GM18517 (cell line): ENCODE data around the gene L1CAM.

ENCODE experiments used
- ATAC-seq: cut with Tn5 transposase; IDR thresholded peaks from one replicate; pipeline ENCODE4 v1.9.1; 2021; ENCODE audit warnings: mild to moderate bottlenecking, moderate library complexity; ENCODE audit not compliant: unreplicated experiment

The L1CAM gene

DNA sequence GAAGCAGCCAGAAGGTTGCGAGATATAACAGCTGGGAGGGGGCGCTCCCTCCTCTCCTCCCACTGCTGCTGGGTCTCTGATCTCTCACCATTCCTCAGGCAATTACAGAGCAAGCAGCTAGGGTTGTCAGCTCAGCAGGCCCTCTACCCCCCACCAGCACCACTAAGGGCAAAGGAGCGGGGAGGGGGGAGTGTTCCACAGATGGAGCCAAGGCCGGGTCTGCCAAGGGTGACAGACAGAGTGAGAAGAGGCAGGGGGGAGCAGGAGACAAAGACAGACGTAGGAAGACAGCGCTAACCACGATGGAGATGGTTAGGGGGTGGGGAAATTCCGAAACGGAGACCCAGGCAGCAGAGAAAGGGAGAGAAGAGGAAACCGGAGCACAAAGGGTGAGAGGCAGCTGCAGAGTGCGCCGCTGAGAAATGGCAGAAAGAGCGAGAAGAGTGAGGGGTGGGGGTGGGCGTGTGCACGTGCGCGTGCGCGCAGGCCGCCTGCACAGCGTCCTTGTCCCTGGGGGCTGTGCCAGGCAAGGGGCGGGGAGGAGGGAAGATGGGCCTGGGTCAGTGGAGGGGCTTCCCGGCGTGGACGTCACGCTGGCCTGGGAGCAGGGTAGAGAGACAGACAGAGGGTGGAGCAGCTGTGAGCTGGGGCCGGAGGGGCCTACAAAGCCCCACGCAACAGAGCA lies 6.9 kb downstream of the L1CAM start:
- no peak for ATAC-seq

DNA sequence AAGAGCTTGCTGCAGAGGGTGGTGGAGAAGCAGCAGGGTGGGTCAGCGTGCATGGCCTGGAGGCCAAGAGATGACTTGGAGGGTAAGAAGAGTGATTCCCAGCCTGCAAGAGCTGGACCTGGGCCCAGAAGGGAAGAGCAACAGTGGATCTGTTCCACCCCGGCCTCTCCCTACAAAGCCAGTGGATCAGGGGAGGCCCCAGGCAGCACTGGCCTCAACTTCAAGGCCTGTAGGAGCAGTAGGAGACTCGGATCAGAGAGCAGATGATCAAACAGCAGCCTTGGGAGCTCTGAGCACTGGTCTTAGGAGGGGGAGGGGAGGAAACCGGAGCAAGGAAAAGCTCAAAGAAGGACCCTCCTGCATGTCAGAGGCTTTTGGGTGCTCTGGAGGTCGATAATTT lies 7.6 kb downstream of the L1CAM start:
- no peak for ATAC-seq

- ATAC-seq, result no peak
Observed at GRCh38 chrX:153877571-153878261, 8.3 kb downstream of the L1CAM start.

DNA sequence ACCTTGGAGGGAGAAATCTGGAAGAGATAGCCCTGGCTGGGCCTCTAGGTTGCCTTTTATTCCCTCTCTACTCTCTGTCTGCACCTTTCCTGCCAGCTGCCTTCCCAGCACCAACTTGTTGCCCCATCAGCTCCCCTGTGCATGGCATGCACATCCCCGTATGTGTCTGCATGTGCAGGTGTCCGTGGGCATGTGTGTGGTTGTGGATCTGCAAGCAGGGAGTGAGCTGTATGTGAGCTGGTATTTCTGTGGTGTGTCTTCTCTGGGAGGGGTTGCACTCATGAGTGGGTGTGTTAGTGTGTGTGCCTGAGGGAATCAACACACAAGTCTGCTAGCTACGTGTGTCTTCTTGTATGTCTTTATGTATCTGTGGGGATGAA lies 9.9 kb downstream of the L1CAM start:
- ATAC-seq, result no peak

- ATAC-seq, result no peak
Observed at GRCh38 chrX:153875391-153876111, 10.4 kb downstream of the L1CAM start.

DNA sequence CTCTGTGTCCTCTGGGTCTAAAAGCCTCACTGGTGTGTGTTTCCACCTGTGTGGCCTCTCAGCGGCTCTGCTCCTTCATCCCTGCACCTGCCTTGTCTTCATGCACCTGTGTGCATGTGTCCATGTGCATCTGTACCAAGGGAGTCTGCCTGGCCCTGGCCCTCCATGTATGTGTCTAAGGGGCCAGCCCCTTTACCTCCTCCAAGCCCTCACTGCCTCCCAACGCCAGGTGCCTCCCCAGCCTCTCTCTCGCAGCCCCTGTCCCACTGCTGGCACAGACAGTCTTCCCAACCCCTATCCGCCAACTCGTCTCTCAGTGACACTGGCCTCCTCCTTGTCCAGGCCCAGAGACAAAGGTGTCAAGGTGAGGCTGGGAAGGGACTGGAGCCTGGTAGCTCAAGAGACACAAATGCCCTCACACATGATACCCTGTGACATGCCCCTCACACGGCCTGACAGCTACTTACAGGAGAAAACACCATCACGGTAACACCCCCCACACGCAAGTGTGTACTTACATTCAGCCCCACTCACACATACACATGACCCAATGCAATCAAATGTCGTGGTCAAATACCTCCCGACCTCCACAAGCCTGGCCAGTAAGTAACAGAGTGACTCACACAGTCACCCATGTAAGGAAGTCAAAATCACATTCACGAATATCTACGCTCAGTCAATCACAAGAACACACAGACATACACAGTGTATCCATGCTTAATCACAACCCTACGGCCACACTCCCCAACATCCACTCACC lies 11.4 kb downstream of the L1CAM start:
- no peak for ATAC-seq

DNA sequence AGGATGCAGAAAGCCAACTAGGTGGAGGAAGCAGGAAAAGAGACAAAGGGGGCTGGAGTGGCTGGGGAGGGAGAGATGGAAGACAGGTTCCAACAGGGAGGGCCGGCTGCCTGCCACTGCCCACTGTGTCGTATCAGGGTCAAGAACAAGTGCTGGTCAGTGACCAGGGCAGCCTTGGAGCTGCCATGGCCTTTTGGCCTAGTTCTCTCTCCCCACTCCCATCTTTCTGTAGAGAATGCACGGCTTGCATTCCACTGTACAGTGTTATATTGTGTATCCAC lies 11.9 kb downstream of the L1CAM start:
- ATAC-seq, result no peak

- no peak for ATAC-seq
Observed at GRCh38 chrX:153873282-153874084, 12.5 kb downstream of the L1CAM start.

DNA sequence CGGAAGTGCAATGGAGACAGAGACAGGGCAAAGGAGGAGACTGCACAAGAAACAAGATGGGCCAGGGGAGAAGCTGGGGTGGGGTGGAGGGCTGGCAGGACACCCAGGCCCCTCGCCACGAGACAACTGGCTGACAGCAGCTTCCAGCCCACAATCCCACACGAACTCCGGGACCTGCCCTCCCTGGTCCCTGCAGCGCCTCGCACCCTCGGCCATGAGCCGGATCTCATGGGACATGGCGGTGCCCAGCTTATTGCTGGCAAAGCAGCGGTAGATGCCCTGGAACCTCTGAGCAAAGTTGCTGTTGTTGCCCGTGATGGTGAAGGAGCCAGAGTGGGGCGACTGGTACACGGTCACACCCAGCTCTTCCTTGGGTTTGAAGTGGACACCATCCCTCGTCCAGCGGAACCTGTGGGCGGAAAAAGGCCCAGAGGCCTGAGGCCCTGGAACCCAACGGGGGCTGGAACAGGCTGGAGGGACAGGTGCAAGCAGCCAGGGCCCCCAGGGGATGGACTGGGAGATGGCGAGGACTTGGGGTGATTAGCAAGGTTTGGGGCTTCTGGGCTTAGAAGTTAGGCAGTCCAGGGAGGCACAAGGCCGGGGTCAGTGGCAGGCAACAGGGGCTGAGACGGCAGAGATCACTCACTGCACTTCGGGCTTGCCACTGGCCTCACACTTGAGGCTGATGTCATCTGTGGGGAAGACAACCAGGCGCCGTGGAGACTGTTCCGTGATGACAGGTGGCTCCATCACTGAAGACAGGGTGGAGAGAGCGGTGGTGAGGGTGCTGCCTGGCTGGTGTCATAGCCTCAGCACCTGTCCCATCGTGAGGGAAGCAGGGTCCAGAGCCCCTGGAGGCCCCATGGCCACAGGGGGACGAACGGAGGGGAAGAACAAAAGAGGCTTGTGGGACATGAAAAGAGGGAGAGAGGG lies 13.8 kb downstream of the L1CAM start:
- ATAC-seq, result no peak

- ATAC-seq, result no peak
Observed at GRCh38 chrX:153871451-153871850, 14.5 kb downstream of the L1CAM start.

- no peak for ATAC-seq
Observed at GRCh38 chrX:153870791-153871360, 15.1 kb downstream of the L1CAM start.

- ATAC-seq, result no peak
Observed at GRCh38 chrX:153870288-153870690, 15.7 kb downstream of the L1CAM start.

DNA sequence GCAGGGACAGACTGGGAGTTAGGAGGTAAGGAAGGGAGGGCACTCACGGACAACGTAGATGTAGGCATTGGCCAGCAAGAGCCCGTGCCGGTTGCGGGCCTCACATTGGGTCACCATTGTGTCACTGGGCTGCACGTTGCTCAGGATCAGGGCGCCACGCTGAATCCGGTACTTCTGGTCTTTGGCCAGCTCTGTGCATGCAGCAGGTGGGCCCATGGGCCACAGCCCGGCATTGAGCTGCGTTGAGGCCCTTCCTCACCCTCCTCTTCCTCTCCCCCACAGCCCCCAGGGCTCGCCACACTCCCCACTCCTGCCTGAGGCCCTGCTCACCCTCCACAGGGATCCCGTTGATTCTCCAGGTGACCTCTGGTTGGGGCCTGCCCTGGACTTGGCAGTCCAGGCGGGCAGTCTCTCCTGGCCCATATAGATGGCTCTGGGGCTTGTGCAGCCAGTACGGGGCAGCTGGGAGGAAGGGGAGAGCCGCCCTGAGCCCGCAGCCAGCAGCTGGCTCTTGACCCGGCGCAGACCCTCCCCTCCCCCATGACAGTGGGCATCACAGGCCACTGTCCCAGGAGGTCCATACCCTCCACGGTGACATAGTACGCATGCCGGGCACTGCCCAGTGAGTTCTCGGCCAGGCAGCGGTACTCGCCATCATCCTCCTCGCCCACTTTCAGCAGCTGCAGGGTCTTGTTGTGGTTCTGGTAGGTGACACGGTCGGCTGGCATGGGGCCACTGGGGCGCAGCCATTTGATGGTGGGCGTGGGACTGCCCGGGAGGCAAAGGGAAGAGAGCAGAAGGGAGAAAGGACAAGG lies 16.3 kb downstream of the L1CAM start:
- no peak for ATAC-seq

- no peak for ATAC-seq
Observed at GRCh38 chrX:153868576-153869472, 17.1 kb downstream of the L1CAM start.

DNA sequence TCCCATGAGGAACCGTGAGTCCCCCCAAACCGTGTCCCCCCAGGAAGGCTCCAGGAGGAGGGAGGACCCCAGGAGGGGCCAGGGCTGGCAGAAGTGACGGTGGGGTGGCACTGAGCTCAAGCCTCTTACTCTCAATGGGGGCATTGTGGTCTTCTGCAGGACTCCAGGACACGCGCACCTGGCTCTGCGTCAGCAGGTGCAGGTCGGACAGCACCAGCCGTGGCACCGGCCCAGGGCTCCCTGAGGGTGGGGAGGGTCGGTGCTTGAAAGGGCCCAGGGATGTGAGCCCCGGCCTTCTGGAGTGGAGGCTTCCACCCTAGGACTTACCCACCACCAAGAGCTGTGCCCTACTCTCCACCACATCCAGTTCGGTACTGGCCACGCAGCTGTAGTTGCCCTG lies 18.3 kb downstream of the L1CAM start:
- ATAC-seq, result no peak

DNA sequence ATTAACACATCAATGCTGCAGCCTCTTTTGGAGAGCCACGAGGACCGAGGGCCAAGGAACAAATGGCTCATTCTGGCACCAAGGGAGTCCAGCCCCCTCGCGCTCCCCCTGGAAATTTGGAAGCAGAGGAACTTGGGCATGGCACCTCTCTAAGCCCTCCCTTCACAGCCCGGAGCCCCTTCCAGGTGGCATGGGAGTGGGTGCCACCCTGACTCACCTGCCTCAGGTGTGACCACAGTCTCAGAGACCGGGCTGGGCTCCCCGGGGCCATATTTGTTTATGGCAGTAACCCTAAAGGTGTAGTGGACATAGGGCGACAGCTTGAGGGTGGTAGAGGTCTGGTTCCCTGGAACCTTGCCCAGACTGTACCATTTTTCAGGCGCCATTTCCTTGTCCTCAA lies 18.8 kb downstream of the L1CAM start:
- ATAC-seq, result no peak

DNA sequence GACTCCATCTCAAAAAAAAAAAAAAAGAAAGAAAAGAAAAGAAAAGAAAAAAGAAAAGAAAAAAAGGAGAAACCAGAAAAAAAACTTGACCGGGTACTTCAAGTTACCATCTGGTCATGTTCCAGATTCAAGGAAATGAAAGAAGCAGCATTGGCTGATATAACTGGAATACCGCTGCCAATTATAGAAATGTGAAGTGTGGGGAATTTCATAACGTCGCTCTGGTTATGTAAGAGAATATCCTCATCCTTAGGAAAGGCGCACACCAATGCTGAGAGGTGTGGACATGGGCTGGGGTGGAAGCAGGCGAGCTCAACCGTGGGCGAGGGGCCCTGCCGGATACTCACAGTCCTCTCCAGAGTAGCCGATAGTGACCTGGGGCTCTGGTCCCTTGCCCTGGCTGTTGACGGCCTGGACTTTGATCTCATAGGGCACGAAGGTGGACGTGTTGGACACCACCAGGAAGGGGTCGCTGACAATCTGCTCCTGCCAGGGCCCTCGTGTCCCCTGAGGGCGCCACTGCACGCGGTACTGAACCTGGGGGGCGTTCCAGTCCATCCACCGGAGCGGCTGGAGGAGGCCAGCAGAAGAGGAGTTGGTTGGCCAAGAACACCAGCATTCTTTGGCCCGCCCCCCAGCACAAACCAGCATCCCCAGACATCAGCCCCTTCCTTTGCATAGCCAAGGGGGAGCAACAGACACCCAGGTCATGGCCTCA lies 19.5 kb downstream of the L1CAM start:
- no peak for ATAC-seq
